Astrocyte of the cerebellum (primary cell): ENCODE results near the gene SMIM3.

Experiments used
- DNase-seq: peaks from one replicate; pipeline ENCODE4 v3.0.0-alpha.2; 2011; ENCODE audit warnings: low read depth
- H3K4me3 ChIP-seq: 2 replicates; pipeline ENCODE4 v1.5.1; 2011; ENCODE audit warnings: mild to moderate bottlenecking, low read depth, low read length, moderate library complexity
- in situ Hi-C: cut with HindIII; loops from 2 replicates; pipeline ENCODE4 v1.10.0; 2017; ENCODE audit warnings: low sequenced_read_pairs
- TF ChIP-seq, protein P1 (sequence below): IDR thresholded peaks from 2 replicates; pipeline ENCODE4 v1.5.1; 2012; ENCODE audit warnings: low read length, low read depth, moderate library complexity, mild to moderate bottlenecking; ENCODE audit errors: missing control alignments

The SMIM3 gene

DNA sequence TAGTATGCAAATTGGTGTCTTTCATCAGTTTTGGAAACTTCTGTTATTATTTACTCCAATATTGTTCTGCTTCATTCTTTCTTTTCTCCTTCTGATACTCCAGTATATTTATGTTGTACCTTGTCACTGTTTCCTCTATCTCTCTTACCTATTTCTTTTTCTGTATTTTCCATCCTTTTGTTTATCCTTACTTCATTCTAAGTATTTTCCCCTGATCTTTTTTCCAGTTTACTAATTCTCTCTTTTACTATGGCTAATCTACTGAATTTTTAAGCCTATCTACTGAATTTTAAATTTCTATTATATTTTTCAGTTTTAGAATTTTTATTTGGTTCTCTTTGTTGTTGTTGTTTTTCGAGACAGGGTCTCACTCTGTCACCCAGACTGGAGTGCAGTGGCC lies 7.4 kb downstream of the SMIM3 start:
- in situ Hi-C loops = no loop called here
- TF ChIP-seq, protein P1, sequence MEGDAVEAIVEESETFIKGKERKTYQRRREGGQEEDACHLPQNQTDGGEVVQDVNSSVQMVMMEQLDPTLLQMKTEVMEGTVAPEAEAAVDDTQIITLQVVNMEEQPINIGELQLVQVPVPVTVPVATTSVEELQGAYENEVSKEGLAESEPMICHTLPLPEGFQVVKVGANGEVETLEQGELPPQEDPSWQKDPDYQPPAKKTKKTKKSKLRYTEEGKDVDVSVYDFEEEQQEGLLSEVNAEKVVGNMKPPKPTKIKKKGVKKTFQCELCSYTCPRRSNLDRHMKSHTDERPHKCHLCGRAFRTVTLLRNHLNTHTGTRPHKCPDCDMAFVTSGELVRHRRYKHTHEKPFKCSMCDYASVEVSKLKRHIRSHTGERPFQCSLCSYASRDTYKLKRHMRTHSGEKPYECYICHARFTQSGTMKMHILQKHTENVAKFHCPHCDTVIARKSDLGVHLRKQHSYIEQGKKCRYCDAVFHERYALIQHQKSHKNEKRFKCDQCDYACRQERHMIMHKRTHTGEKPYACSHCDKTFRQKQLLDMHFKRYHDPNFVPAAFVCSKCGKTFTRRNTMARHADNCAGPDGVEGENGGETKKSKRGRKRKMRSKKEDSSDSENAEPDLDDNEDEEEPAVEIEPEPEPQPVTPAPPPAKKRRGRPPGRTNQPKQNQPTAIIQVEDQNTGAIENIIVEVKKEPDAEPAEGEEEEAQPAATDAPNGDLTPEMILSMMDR = no peak
- H3K4me3 ChIP-seq = no peak overlapping the region
- no peak for DNase-seq

DNA sequence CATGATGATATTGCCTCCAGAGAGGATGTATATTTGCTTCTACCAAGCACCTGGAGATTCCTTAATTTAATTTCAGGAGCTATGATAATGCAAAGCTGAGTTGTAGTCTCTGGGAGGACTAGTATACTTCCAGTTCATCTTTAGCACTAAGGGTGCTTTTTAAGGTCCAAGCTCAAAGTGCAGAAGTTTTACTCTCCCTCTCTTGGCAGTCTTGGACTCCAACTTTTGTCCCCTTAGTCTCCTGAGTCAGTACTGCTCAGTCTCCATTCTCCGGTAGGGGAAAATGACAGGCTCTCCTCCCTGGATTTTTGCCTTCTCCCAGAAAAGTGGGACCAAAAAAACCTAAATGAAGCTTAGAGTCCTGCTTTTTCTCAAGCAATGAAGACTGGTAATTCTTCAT lies 8.3 kb downstream of the SMIM3 start:
- no peak for DNase-seq
- TF ChIP-seq, protein P1 = no peak
- no peak overlapping the region for H3K4me3 ChIP-seq
- in situ Hi-C loops = no loop called here

DNA sequence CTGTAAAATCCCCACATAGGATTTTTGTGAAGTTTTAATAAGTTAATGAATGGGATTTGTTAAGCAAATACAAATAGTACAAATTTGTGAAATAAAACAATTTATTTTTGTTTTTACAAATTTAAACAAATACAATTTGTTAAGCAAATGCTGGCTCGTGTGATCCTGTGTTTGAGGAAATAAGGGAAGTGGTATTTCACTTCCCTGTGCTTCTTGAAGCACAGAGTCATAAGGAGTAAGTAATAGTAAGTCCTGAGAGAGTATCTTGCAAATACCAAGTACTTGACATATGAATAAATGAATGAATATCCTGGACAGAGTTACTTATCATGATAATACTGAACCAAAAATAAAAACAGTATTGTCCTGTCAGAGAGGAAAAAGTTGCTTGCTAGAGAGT lies 9.1 kb downstream of the SMIM3 start:
- no peak for DNase-seq
- H3K4me3 ChIP-seq = no peak overlapping the region
- TF ChIP-seq, protein P1 = no peak
- in situ Hi-C loops = no loop called here

DNA sequence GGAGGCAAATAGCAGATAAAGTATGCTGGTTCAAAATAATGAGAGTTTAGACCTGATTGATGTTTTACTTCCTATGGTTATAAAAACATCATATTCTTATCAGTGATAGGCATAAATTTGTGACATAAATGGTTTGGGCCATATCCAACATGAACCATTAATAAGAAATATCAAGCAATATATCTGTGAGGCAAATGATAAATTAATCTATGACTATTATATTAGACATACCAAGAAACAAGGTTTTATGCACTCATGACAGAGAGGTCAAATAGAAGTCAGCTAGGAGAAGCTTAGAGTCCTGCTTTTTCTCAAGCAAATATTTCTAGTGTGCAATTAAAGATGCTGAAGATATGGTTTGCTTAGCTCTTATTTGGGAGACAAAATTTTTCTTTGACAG lies 10.4 kb downstream of the SMIM3 start:
- DNase-seq = no peak
- in situ Hi-C loops = no loop called here
- H3K4me3 ChIP-seq = no peak overlapping the region
- TF ChIP-seq, protein P1 = no peak

DNA sequence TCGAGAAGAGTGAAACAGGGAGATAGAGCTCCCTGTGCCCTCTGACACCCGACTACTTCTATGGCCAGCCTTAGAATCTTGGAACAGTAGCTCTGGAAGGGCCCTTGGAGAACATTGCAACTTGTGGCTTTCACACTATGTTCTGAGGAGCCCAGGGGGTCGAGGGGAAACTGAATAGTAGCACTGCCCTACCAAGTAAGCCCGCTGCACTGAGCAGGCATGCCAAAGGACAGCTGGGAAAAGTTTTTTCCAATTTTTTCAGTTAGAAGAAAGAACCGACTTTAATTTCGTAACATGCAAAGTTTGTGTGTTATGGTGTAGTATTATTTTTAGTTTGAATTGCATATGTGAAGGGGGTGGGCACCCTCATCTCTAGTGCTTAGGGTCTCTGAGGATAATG lies 10.9 kb downstream of the SMIM3 start:
- TF ChIP-seq, protein P1 = no peak
- no peak overlapping the region for H3K4me3 ChIP-seq

DNA sequence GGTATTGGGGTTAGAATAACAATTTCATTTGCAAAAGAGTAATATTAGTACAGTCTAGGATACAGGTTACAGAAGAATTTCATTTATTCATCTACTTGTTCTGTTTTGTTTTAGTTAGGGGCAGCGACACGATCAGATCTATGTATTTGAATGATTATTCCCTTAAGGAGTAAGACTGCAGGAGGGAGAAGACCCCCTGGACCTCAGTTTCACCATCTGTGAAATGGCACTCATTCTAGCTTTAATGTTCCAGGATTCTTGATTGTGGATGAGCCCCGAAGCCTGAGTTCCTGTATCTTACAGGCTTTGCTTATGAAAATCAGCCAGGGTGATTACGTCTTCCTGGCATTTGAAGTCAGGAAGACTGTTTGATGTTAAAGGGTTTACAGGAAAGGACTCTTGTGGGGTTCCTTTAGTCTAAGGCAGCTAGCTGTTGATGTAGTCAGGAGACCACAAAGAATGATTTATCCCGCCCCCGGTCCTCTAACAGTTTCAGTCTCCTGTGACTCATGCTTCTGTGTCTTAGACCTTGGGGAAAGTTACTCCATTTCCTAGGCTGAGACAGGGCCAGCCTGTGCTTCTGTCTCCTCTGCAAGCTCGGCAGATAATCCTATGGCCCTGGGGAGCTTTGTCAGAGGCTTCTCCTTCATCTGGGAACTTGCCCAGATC lies 11.5 kb downstream of the SMIM3 start:
- TF ChIP-seq, protein P1 = no peak
- H3K4me3 ChIP-seq = peak overlapping the region; percentile 10
- in situ Hi-C loops = no loop called here
- peak; percentile 95 for DNase-seq

More for the DNA sequence above, 10.9 kb downstream of the SMIM3 start:
- in situ Hi-C loops = no loop called here
- no peak for DNase-seq
